ENCODE measurements around the gene SNTA1.

SNTA1 gene

GRCh38 chr20:33481431-33481941 lies 37.9 kb upstream of the SNTA1 start:
- no peak overlapping the region for H3K4me2 ChIP-seq (ENCODE audit: low read length)
- H3K27me3 ChIP-seq (ENCODE audit: low read depth, low read length), result no peaks in the 10 kb centered on the region
- H3K36me3 ChIP-seq (replicated peaks; ENCODE audit: low read depth, low read length), result no peaks in the 10 kb centered on the region
- no peak overlapping the region for H3K4me3 ChIP-seq (ENCODE audit: low read length)
- no peaks in the 10 kb centered on the region for H3K79me2 ChIP-seq (ENCODE audit: low read length)
- no peaks in the 10 kb centered on the region for H4K20me1 ChIP-seq (ENCODE audit: insufficient read depth, low read length)
- TF ChIP-seq EZH2phosphoT487 (IDR thresholded peaks at IDR 0.05; ENCODE audit: low read depth) (no peak), CTCF (IDR thresholded peaks at IDR 0.05; ENCODE audit: low read depth, low read length) (no peak)
- no peak overlapping the region for H3K9ac ChIP-seq (ENCODE audit: low read length)
- no peak overlapping the region for H3K27ac ChIP-seq (ENCODE audit: low read length)
- H3K9me3 ChIP-seq (ENCODE audit: insufficient read depth, low read length), result no peaks in the 10 kb centered on the region
- no peak overlapping the region for H2AFZ ChIP-seq (ENCODE audit: low read depth, low read length)
- no peaks in the 10 kb centered on the region for H3K4me1 ChIP-seq (ENCODE audit: low read length)

- Histone ChIP-seq H3K36me3 (replicated peaks; ENCODE audit: low read depth, low read length) (no peaks in the 10 kb centered on the region), H3K27ac (ENCODE audit: low read length) (no peak overlapping the region), H3K4me2 (ENCODE audit: low read length) (no peak overlapping the region), H3K27me3 (ENCODE audit: low read depth, low read length) (peaks cover 6% of the 10 kb centered on the region), H3K79me2 (ENCODE audit: low read length) (no peaks in the 10 kb centered on the region), H3K4me1 (ENCODE audit: low read length) (peaks cover 12% of the 10 kb centered on the region), H2AFZ (ENCODE audit: low read depth, low read length) (no peak overlapping the region), H3K9ac (ENCODE audit: low read length) (no peak overlapping the region), H3K4me3 (ENCODE audit: low read length) (no peak overlapping the region), H4K20me1 (ENCODE audit: insufficient read depth, low read length) (no peaks in the 10 kb centered on the region), H3K9me3 (ENCODE audit: insufficient read depth, low read length) (no peaks in the 10 kb centered on the region)
- TF ChIP-seq EZH2phosphoT487 (IDR thresholded peaks at IDR 0.05; ENCODE audit: low read depth), result no peak
- TF ChIP-seq CTCF (IDR thresholded peaks at IDR 0.05; ENCODE audit: low read depth, low read length), result no peak
These were observed 36.5 kb upstream of the SNTA1 start for GRCh38 chr20:33480048-33480447.

GRCh38 chr20:33477386-33478234 lies 34.0 kb upstream of the SNTA1 start:
- Histone ChIP-seq H3K4me3 (ENCODE audit: low read length) (no peak overlapping the region), H3K27ac (ENCODE audit: low read length) (no peak overlapping the region), H3K79me2 (ENCODE audit: low read length) (no peaks in the 10 kb centered on the region), H3K36me3 (replicated peaks; ENCODE audit: low read depth, low read length) (no peaks in the 10 kb centered on the region), H3K9me3 (ENCODE audit: insufficient read depth, low read length) (no peaks in the 10 kb centered on the region), H2AFZ (ENCODE audit: low read depth, low read length) (no peak overlapping the region), H4K20me1 (ENCODE audit: insufficient read depth, low read length) (no peaks in the 10 kb centered on the region), H3K4me2 (ENCODE audit: low read length) (no peak overlapping the region), H3K27me3 (ENCODE audit: low read depth, low read length) (peaks cover 20% of the 10 kb centered on the region), H3K9ac (ENCODE audit: low read length) (no peak overlapping the region), H3K4me1 (ENCODE audit: low read length) (peaks cover 13% of the 10 kb centered on the region)
- no peak for TF ChIP-seq EZH2phosphoT487 (IDR thresholded peaks at IDR 0.05; ENCODE audit: low read depth)
- no peak for TF ChIP-seq CTCF (IDR thresholded peaks at IDR 0.05; ENCODE audit: low read depth, low read length)

GRCh38 chr20:33475381-33476152 lies 32.0 kb upstream of the SNTA1 start:
- no peaks in the 10 kb centered on the region for H3K36me3 ChIP-seq (replicated peaks; ENCODE audit: low read depth, low read length)

More at GRCh38 chr20:33475381-33476152, 32.0 kb upstream of the SNTA1 start:
- Histone ChIP-seq H3K27ac (ENCODE audit: low read length) (no peak overlapping the region), H3K9ac (ENCODE audit: low read length) (no peak overlapping the region), H3K9me3 (ENCODE audit: insufficient read depth, low read length) (no peaks in the 10 kb centered on the region), H4K20me1 (ENCODE audit: insufficient read depth, low read length) (no peaks in the 10 kb centered on the region), H2AFZ (ENCODE audit: low read depth, low read length) (no peak overlapping the region; the same call in 1 of the 2 replicates), H3K4me3 (ENCODE audit: low read length) (peak overlapping the region; percentile 23), H3K79me2 (ENCODE audit: low read length) (no peaks in the 10 kb centered on the region), H3K27me3 (ENCODE audit: low read depth, low read length) (peaks cover 20% of the 10 kb centered on the region), H3K4me1 (ENCODE audit: low read length) (peaks cover 14% of the 10 kb centered on the region), H3K4me2 (ENCODE audit: low read length) (peak overlapping the region; percentile 49)
- TF ChIP-seq EZH2phosphoT487 (IDR thresholded peaks at IDR 0.05; ENCODE audit: low read depth) (no peak), CTCF (IDR thresholded peaks at IDR 0.05; ENCODE audit: low read depth, low read length) (no peak)
